Adrenal gland (tissue), 12 donors: ENCODE data around the gene FMN1. TPM values are rescaled to one million over a fixed set of nuclear protein-coding genes. Genes with fewer than 3 reads are reported as not detected.

Experiments
- DNase-seq, 7 donors: peaks; one replicate each; pipeline ENCODE4 v3.0.0-alpha.2; 2019 to 2020
- H3K27ac ChIP-seq, 5 donors: fragments of 200-600 bp; sonication (generic) in 4 of 5; 1 replicate in 3 of 5; 2 replicates in 2 of 5; pipeline versions ENCODE4 v1.5.1 to v1.8.0; 2016 to 2020; ENCODE audit warnings: mild to moderate bottlenecking in 1 of 5
- H3K27me3 ChIP-seq: fragments of 200-600 bp; 2 replicates; pipeline ENCODE4 v1.8.0; 2021
- H3K36me3 ChIP-seq, 2 donors: fragments of 200-600 bp; replicated peaks in 1 of 2; 1 replicate in 1 of 2; 2 replicates in 1 of 2; pipeline versions ENCODE4 v1.5.1 to v1.8.0; 2018 to 2022
- H3K4me1 ChIP-seq, 2 donors: fragments of 200-600 bp; replicated peaks in 1 of 2; 1 replicate in 1 of 2; 2 replicates in 1 of 2; pipeline versions ENCODE4 v1.5.1 to v1.8.0; 2018 to 2021
- H3K4me3 ChIP-seq, 4 donors: fragments of 200-600 bp; sonication (generic) in 3 of 4; one replicate each; pipeline ENCODE4 v1.5.1; 2016 to 2018
- H3K9me3 ChIP-seq, 3 donors: fragments of 200-600 bp; sonication (generic) in 1 of 3; replicated peaks in 1 of 3; 1 replicate in 2 of 3; 2 replicates in 1 of 3; pipeline versions ENCODE4 v1.5.1 to v1.8.0; 2016 to 2021
- POLR2A ChIP-seq, 2 donors: fragments of 450-650 bp; IDR thresholded peaks; one replicate each; pipeline ENCODE4 v1.6.1; 2017; ENCODE audit warnings: antibody characterized with exemption in 2 of 2, mild to moderate bottlenecking in 2 of 2, moderate library complexity in 1 of 2
- WGBS, 4 donors: extraction: QIAGEN DNeasy Blood & Tissue Kit in 2 of 4; methylation state at CpG; one replicate each; pipeline versions ENCODE4 v1.1.5 to v1.1.7; 2013 to 2017; 5-methylcytosine and 5-hydroxymethylcytosine counted together
- intact Hi-C, 2 donors: fragments of 100-400 bp; cut with DNase I; formaldehyde crosslinking; loops; one replicate each; pipeline versions ENCODE4 v1.14.1 to v1.15.0; 2022 to 2023
- polyA plus RNA-seq, 3 donors: library from polyadenylated mRNA; stranded (reverse); fragments of 200-250 nt in 2 of 3; fragments of 350-450 nt in 1 of 3; fragmentation: Illumina TruSeq in 1 of 3; extraction: RNeasy Lipid Tissue Mini Kit (QIAGEN cat#74804) in 1 of 3; gene quantifications; one replicate each; pipeline ENCODE4 v1.2.3, GENCODE V29; 2013 to 2014
- total RNA-seq, 9 donors: library from RNA; depleted of rRNA in 4 of 9; stranded (reverse); fragments of >200 nt in 4 of 9; fragments of 120-200 nt in 1 of 9; fragmentation: NEBNext Ultra II Directional in 1 of 9; extraction: Animal tissue kit (Norgen Biotek cat#: 25700) in 1 of 9; gene quantifications; one replicate each; pipeline versions ENCODE4 v1.1.0 to v1.2.4, GENCODE V29; 2013 to 2023
- TF ChIP-seq, protein P1 (sequence below), 6 experiments: fragments of 450-650 bp in 4 of 6; fragments of 200-600 bp in 2 of 6; sonication (generic) in 1 of 6; IDR thresholded peaks; 1 replicate in 5 of 6; 2 replicates in 1 of 6; pipeline versions ENCODE4 v1.5.1 to v1.8.0; 2016 to 2021; ENCODE audit warnings: antibody characterized with exemption in 6 of 6, mild to moderate bottlenecking in 2 of 6, moderate library complexity in 1 of 6
- donor health status: healthy with polysubstance abuse.
- donor health status: Bipolar disorder and iron deficiency.
- donor health status: DM: yes; HTN: yes; CAD: no.
- donor health status: DM: no; HTN: no; CAD: no.
- donor health status: DM: no; HTN: no; CAD: no.
- donor health status: DM: yes; HTN: yes; CAD: no.

FMN1 gene
- total and polyA plus RNA-seq, 12 donors: 0.37 to 29.2 (median 11.4) TPM

DNA sequence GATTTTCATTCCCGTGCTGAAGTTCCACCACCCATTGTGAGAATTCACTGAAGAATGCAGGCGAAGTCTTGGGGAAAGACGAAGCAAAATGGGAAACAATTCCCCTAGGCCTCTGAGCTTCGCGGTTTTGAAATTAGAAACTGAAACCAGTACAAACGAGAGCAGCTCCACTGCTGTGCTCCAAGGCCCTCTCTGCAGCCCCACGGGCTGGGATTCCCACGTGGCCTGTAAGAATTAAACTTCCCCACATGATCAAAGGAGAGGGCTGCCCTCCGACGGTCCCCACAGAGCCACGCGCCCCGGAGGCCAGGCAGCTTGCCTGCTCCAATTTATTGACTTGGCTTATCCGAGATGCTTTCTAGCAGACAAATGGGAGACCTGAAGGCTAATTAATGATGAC, 332.8 kb downstream of the FMN1 start:
- TF ChIP-seq, protein P1, sequence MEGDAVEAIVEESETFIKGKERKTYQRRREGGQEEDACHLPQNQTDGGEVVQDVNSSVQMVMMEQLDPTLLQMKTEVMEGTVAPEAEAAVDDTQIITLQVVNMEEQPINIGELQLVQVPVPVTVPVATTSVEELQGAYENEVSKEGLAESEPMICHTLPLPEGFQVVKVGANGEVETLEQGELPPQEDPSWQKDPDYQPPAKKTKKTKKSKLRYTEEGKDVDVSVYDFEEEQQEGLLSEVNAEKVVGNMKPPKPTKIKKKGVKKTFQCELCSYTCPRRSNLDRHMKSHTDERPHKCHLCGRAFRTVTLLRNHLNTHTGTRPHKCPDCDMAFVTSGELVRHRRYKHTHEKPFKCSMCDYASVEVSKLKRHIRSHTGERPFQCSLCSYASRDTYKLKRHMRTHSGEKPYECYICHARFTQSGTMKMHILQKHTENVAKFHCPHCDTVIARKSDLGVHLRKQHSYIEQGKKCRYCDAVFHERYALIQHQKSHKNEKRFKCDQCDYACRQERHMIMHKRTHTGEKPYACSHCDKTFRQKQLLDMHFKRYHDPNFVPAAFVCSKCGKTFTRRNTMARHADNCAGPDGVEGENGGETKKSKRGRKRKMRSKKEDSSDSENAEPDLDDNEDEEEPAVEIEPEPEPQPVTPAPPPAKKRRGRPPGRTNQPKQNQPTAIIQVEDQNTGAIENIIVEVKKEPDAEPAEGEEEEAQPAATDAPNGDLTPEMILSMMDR (IDR thresholded peaks at IDR 0.05): no peak
- TF ChIP-seq POLR2A (IDR thresholded peaks at IDR 0.05): peak in 1 of 2 donors; percentile 30
- H3K27ac ChIP-seq: peak overlapping the region; percentile 49 to 81 (median 65)
- H3K27me3 ChIP-seq: no peaks in the 10 kb centered on the region
- H3K4me3 ChIP-seq: peak overlapping the region in 1 of 4 donors; percentile 31
- no peaks in the 10 kb centered on the region for H3K36me3 ChIP-seq
- WGBS, 4 donors: 9 to 26% (median 11%) methylated on average over 7 to 14 of the region's 14 CpGs
- peaks cover 0 to 14% of the 10 kb centered on the region in 2 donors for H3K4me1 ChIP-seq
- peak; percentile 36 to 73 (median 68) for DNase-seq
- intact Hi-C loops: no loop called here
- no peaks in the 10 kb centered on the region for H3K9me3 ChIP-seq

DNA sequence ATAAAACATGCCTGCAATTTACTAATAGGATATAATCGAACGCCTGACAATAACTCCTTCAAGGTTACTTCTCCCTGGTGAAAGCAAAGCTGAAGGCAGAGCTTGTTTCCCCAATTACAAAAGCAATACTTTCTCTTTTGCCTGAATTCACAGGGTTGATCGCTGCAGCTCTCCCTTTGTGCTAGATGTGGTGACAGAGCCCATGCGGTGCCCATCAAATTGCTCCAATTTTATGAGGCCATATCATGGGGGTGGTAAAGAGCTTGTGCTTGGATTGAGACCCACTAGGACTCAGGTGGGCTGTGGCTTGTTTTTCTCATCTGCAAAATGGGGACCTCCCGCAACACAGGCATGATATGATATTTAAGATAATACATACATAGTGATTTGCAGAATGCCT, 333.3 kb downstream of the FMN1 start:
- Histone ChIP-seq H3K9me3 (no peaks in the 10 kb centered on the region), H3K4me1 (peaks cover 0 to 14% of the 10 kb centered on the region in 2 donors), H3K36me3 (no peaks in the 10 kb centered on the region), H3K4me3 (no peak overlapping the region), H3K27me3 (no peaks in the 10 kb centered on the region), H3K27ac (peak overlapping the region in 4 of 5 donors; percentile 62 to 81 (median 66))
- DNase-seq: peak in 1 of 7 donors; percentile 21
- TF ChIP-seq POLR2A (IDR thresholded peaks at IDR 0.05): no peak
- TF ChIP-seq, protein P1 (IDR thresholded peaks at IDR 0.05): no peak
- intact Hi-C loops: no loop called here
- WGBS, 4 donors: 65 to 72% (median 69%) methylated on average over 5 of the region's 5 CpGs

DNA sequence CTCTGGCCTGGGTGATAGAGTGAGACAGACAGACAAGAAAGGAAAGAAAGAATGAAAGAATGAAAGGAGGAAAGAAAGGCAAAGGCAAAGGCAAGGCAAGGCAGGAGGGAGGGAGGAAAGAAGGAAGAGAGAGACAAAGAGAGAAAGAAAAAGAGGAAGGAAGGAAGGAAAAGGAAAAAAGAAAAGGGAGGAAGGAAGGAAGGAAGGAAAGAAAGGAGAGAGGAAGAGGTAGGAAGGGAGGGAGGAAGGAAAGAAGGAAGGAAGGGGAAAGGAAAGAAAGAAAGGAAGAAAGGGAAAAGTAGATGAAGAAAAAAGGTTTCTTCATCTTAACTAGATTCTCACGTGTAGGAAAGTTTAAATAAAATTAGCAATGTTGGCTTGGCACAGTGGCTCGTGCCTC, 334.5 kb downstream of the FMN1 start:
- H3K27ac ChIP-seq: no peak overlapping the region
- H3K9me3 ChIP-seq: no peaks in the 10 kb centered on the region
- 78 to 87% (median 83%) methylated on average over 2 of the region's 2 CpGs for whole genome bisulfite sequencing, 4 donors
- no peak overlapping the region for H3K4me3 ChIP-seq
- H3K4me1 ChIP-seq: peaks cover 0 to 14% of the 10 kb centered on the region in 2 donors
- intact Hi-C loops: loop anchor here in 1 of 2 donors (10.0 kb wide), 1 partner anchor 45 kb away; no protein-coding TSS in a partner anchor
- TF ChIP-seq, protein P1 (IDR thresholded peaks at IDR 0.05): no peak
- no peak for TF ChIP-seq POLR2A (IDR thresholded peaks at IDR 0.05)
- no peaks in the 10 kb centered on the region for H3K36me3 ChIP-seq
- no peak for DNase-seq
- H3K27me3 ChIP-seq: no peaks in the 10 kb centered on the region

DNA sequence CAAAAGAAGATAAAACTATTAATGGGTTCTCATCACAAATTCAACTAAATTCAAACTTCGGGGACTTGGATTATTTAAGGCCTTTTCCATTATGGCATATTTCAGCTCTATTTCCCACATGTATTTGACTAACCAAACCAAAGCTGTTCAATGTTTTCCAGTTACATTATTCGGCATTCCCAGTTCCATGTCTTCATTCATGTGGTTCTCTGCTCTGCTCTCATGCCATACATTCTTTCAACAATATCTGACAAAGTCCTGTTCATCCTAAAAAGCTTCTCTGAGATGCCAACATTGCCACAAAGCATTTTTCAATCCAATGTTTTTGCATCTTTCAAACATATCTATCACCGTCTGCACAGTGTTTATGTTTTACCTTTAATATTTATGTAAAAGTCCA, 335.3 kb downstream of the FMN1 start:
- Histone ChIP-seq H3K27me3 (no peaks in the 10 kb centered on the region), H3K4me3 (no peak overlapping the region), H3K27ac (no peak overlapping the region), H3K9me3 (no peaks in the 10 kb centered on the region), H3K36me3 (no peaks in the 10 kb centered on the region), H3K4me1 (peaks cover 0 to 14% of the 10 kb centered on the region in 2 donors)
- TF ChIP-seq POLR2A (IDR thresholded peaks at IDR 0.05): no peak
- TF ChIP-seq, protein P1 (IDR thresholded peaks at IDR 0.05): no peak
- intact Hi-C loops: loop anchor here in 1 of 2 donors (10.0 kb wide), 1 partner anchor 46 kb away; no protein-coding TSS in a partner anchor
- WGBS, 4 donors: 94 to 97% (median 94%) methylated on average over 3 of the region's 3 CpGs
- no peak for DNase-seq
